DOHH2 (cell line): ENCODE results near the gene RBCK1.

Source experiments
- H3F3A ChIP-seq: fragments of 200-600 bp; sonication (generic), shearing (Covaris generic); 2 replicates; pipeline ENCODE4 v1.6.0; 2016; ENCODE audit warnings: antibody characterized with exemption, mild to moderate bottlenecking; ENCODE audit not compliant: control insufficient read depth, insufficient read depth
- H3K27ac ChIP-seq: fragments of 200-600 bp; sonication (generic); 2 replicates; pipeline ENCODE4 v1.5.1; 2014; ENCODE audit warnings: low read depth, mild to moderate bottlenecking, low read length, moderate library complexity
- H3K27me3 ChIP-seq: fragments of 200-600 bp; sonication (generic); 2 replicates; pipeline ENCODE4 v1.6.1; 2014; ENCODE audit warnings: mild to moderate bottlenecking, low read length, mixed read lengths; ENCODE audit not compliant: control insufficient read depth
- H3K36me3 ChIP-seq: fragments of 200-600 bp; sonication (generic); 2 replicates; pipeline ENCODE4 v1.6.1; 2014; ENCODE audit warnings: mild to moderate bottlenecking, low read length, moderate library complexity, mixed read lengths; ENCODE audit not compliant: control insufficient read depth
- H3K4me1 ChIP-seq: fragments of 200-600 bp; sonication (generic); 2 replicates; pipeline ENCODE4 v1.6.1; 2014; ENCODE audit warnings: mild to moderate bottlenecking, low read length, mixed read lengths; ENCODE audit not compliant: control insufficient read depth
- H3K4me2 ChIP-seq: fragments of 200-600 bp; sonication (generic); 2 replicates; pipeline ENCODE4 v1.6.0; 2014; ENCODE audit warnings: mild to moderate bottlenecking, low read length, moderate library complexity
- H3K4me3 ChIP-seq: fragments of 200-600 bp; sonication (generic); 2 replicates; pipeline ENCODE4 v1.5.1; 2014; ENCODE audit warnings: mild to moderate bottlenecking, low read length, mixed read lengths
- H3K79me2 ChIP-seq: fragments of 200-600 bp; sonication (generic); 2 replicates; pipeline ENCODE4 v1.6.1; 2014; ENCODE audit warnings: mild to moderate bottlenecking, low read length, mixed read lengths; ENCODE audit not compliant: control insufficient read depth
- H3K9me2 ChIP-seq: fragments of 200-600 bp; sonication (generic); replicated peaks from 2 replicates; pipeline ENCODE4 v1.6.1; 2014; ENCODE audit warnings: mild to moderate bottlenecking, low read length, mixed read lengths; ENCODE audit not compliant: control insufficient read depth
- H3K9me3 ChIP-seq: fragments of 200-600 bp; sonication (generic); 2 replicates; pipeline ENCODE4 v1.6.1; 2014; ENCODE audit warnings: antibody characterized with exemption, low read length, mixed read lengths; ENCODE audit not compliant: control insufficient read depth, insufficient read depth
- H4K20me1 ChIP-seq: fragments of 200-600 bp; sonication (generic); 2 replicates; pipeline ENCODE4 v1.6.0; 2014; ENCODE audit warnings: low read depth, mild to moderate bottlenecking, antibody characterized with exemption, low read length, moderate library complexity; ENCODE audit not compliant: control insufficient read depth, insufficient read depth
- EZH2phosphoT487 ChIP-seq: fragments of 200-600 bp; sonication (generic); IDR thresholded peaks from 2 replicates; pipeline ENCODE4 v1.6.1; 2017; ENCODE audit warnings: borderline replicate concordance, mild to moderate bottlenecking, antibody characterized with exemption, low read length, moderate library complexity, mixed read lengths
- TF ChIP-seq, protein P1 (sequence below): fragments of 200-600 bp; sonication (generic); IDR thresholded peaks from one replicate; pipeline ENCODE4 v1.5.1; 2014; ENCODE audit warnings: antibody characterized with exemption, mild to moderate bottlenecking, low read depth, low read length; ENCODE audit not compliant: poor library complexity, severe bottlenecking

The RBCK1 gene

DNA sequence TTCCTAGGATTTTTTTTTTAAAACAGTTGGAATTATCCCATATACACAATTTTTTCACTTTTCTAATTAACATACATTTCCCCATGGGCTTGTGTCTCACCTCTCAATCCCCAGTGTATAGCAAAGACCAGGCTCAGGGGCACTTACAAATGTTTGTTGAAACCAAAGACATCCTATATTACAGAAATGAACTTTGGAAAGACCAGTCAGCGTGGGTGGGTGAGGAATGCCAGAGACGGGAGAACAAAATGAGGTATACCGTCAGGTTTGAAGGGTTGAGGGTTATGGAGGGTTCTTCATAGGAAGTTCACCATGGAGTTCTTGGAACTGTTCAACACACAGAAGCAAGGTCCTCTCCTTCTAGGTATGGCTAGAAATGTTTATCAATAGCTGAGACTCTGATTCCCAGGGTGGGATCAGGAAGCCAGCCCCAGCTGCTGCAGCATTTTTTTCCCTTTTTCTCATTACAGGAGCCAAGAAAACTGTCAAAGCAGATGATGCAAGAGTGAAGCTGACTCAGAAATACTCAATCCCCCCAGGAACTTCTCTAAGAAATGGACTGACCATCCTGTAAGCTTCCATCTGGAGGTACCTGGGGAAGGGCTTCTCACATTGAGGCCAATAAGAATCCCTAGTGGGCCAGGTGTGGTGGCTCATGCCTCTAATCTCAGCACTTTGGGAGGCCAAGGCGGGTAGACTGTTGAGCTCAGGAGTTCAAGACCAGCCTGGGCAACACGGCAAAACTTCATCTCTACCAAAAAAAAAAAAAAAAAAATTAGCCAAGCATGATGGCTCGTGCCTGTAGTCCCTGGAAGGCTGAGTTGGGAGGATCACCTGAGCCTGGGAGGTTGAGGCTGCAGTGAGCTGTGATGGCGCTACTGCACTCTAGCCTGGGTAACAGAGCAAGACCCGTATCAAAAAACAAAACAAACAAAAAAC lies 70.2 kb downstream of the RBCK1 start:
- no peak overlapping the region for H3K27ac ChIP-seq
- H3K27me3 ChIP-seq = no peaks in the 10 kb centered on the region
- TF ChIP-seq, protein P1, sequence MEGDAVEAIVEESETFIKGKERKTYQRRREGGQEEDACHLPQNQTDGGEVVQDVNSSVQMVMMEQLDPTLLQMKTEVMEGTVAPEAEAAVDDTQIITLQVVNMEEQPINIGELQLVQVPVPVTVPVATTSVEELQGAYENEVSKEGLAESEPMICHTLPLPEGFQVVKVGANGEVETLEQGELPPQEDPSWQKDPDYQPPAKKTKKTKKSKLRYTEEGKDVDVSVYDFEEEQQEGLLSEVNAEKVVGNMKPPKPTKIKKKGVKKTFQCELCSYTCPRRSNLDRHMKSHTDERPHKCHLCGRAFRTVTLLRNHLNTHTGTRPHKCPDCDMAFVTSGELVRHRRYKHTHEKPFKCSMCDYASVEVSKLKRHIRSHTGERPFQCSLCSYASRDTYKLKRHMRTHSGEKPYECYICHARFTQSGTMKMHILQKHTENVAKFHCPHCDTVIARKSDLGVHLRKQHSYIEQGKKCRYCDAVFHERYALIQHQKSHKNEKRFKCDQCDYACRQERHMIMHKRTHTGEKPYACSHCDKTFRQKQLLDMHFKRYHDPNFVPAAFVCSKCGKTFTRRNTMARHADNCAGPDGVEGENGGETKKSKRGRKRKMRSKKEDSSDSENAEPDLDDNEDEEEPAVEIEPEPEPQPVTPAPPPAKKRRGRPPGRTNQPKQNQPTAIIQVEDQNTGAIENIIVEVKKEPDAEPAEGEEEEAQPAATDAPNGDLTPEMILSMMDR = no peak
- no peak for TF ChIP-seq EZH2phosphoT487
- H3F3A ChIP-seq = peaks cover 23% of the 10 kb centered on the region
- H3K9me2 ChIP-seq = no peaks in the 10 kb centered on the region
- no peaks in the 10 kb centered on the region for H3K4me1 ChIP-seq
- no peaks in the 10 kb centered on the region for H3K79me2 ChIP-seq
- H3K36me3 ChIP-seq = peaks cover 53% of the 10 kb centered on the region
- H3K9me3 ChIP-seq = no peaks in the 10 kb centered on the region
- no peak overlapping the region for H3K4me3 ChIP-seq
- no peak overlapping the region for H3K4me2 ChIP-seq
- H4K20me1 ChIP-seq = no peaks in the 10 kb centered on the region

DNA sequence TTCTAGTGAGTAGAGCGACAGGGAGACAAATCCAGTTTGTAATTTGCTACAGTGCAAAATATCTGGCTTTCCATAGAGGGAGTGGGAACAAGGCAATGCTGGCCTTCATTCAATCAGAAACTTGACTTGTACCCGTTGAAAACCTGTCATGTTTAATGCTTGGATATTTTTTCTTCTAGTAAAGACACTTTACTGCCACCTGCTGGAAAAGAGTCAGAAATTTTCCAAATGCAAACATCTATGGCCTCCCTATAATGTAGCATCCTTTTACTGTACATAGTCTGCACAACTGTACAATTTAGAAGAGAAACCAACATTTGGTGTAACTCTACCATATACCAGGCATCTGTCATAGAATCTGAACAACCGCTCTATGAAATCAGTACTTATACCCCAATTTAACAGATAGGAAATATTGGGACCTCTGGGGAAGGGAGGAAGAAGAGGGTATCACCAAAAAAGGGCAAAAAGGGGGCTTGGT lies 70.9 kb downstream of the RBCK1 start:
- Histone ChIP-seq H3K4me3 (no peak overlapping the region), H3K27ac (no peak overlapping the region), H4K20me1 (no peaks in the 10 kb centered on the region), H3K9me2 (no peaks in the 10 kb centered on the region), H3K4me2 (no peak overlapping the region), H3K36me3 (peaks cover 60% of the 10 kb centered on the region), H3K9me3 (no peaks in the 10 kb centered on the region), H3K79me2 (no peaks in the 10 kb centered on the region), H3K27me3 (no peaks in the 10 kb centered on the region), H3K4me1 (no peaks in the 10 kb centered on the region), H3F3A (peaks cover 23% of the 10 kb centered on the region)
- no peak for TF ChIP-seq EZH2phosphoT487
- TF ChIP-seq, protein P1 = peak; percentile 68

- Histone ChIP-seq H3K9me3 (no peaks in the 10 kb centered on the region), H4K20me1 (no peaks in the 10 kb centered on the region), H3K36me3 (peaks cover 65% of the 10 kb centered on the region), H3K27ac (no peak overlapping the region), H3K27me3 (no peaks in the 10 kb centered on the region), H3K4me3 (no peak overlapping the region), H3K4me2 (no peak overlapping the region), H3F3A (peaks cover 23% of the 10 kb centered on the region), H3K4me1 (no peaks in the 10 kb centered on the region), H3K79me2 (no peaks in the 10 kb centered on the region), H3K9me2 (no peaks in the 10 kb centered on the region)
- TF ChIP-seq, protein P1 = no peak
- TF ChIP-seq EZH2phosphoT487 = no peak
Measured at GRCh38 chr20:479487-479886, 71.4 kb downstream of the RBCK1 start.
